K562 (cell line): Measurements from ENCODE around the gene PHLDB1. TPM values are rescaled to one million over a fixed set of nuclear protein-coding genes. Genes with fewer than 3 reads are reported as not detected.

Experiments used
- ATAC-seq: fragments of 200-7000 bp; cut with Tn5 transposase; 3 replicates; pipeline ENCODE4 v1.9.1; 2020; ENCODE audit warnings: moderate library complexity
- BruUV-seq: library from RNA; stranded (reverse); fragments of 400-500 nt; replicated peaks from 2 replicates; lab custom pipeline; 2021; lab: Mats Ljungman, UMichigan
- CTCF ChIA-PET: fragments of 300-600 bp; formaldehyde crosslinking; extraction: SDS; loops from one replicate; lab custom pipeline; 2021; ENCODE audit warnings: low intra/inter-chr PET ratio; lab: Yijun Ruan, JAX
- POLR2A ChIA-PET: fragments of 300-600, 350-650 bp; sonication (Branson Sonifier 250); formaldehyde crosslinking; extraction: SDS; loops from one replicate; lab custom pipeline; 2021; ENCODE audit warnings: antibody characterized with exemption, inconsistent platforms; lab: Yijun Ruan, JAX
- DNase-seq, 4 experiments: peaks; one replicate each; pipeline versions ENCODE4 v3.0.0 to v3.0.0-alpha.2; 2011 to 2018; ENCODE audit warnings: low spot score in 3 of 4, mixed read lengths in 3 of 4; ENCODE audit errors: extremely low read depth in 1 of 4
- FAIRE-seq: peaks from 2 replicates; lab custom pipeline; 2011; peaks lifted over from hg19 to GRCh38; lab: Jason Lieb, UNC
- H2AFZ ChIP-seq: 2 replicates; pipeline ENCODE4 v1.6.0; 2011; ENCODE audit warnings: low read depth, low read length, control low read depth, inconsistent platforms
- H3K27ac ChIP-seq: fragments of 200-600 bp; 3 replicates; pipeline ENCODE4 v1.8.0; 2011; ENCODE audit warnings: low read depth, mild to moderate bottlenecking, control low read depth, inconsistent platforms, low read length, moderate library complexity, mixed read lengths; ENCODE audit errors: extremely low read depth
- H3K27me3 ChIP-seq, 2 experiments: fragments of 300-600 bp in 1 of 2; 2 replicates in 1 of 2; 3 replicates in 1 of 2; pipeline versions ENCODE4 v1.6.0 to v1.8.0; 2011; ENCODE audit warnings: inconsistent platforms in 2 of 2, low read length in 2 of 2, mild to moderate bottlenecking in 1 of 2, mixed read lengths in 1 of 2, moderate library complexity in 1 of 2; ENCODE audit not compliant: control insufficient read depth in 2 of 2, insufficient read depth in 2 of 2
- H3K36me3 ChIP-seq: fragments of 300-600 bp; 3 replicates; pipeline ENCODE4 v1.8.0; 2011; ENCODE audit warnings: mild to moderate bottlenecking, low read length, inconsistent platforms; ENCODE audit not compliant: control insufficient read depth, insufficient read depth
- H3K4me1 ChIP-seq, 2 experiments: fragments of 200-600 bp in 1 of 2; replicated peaks in 1 of 2; 2 replicates in 1 of 2; 3 replicates in 1 of 2; pipeline versions ENCODE4 v1.5.1 to v1.8.0; 2011; ENCODE audit warnings: inconsistent platforms in 2 of 2, low read length in 2 of 2, mild to moderate bottlenecking in 1 of 2, mixed read lengths in 1 of 2, moderate library complexity in 1 of 2; ENCODE audit not compliant: control insufficient read depth in 2 of 2, insufficient read depth in 2 of 2
- H3K4me2 ChIP-seq: 2 replicates; pipeline ENCODE4 v1.6.1; 2011; ENCODE audit warnings: low read length, control low read depth, inconsistent platforms, mixed read lengths; ENCODE audit not compliant: insufficient read depth
- H3K4me3 ChIP-seq: fragments of 200-600 bp; sonication (generic), shearing (Covaris generic); 2 replicates; pipeline ENCODE4 v1.5.1; 2016; ENCODE audit warnings: control low read depth, inconsistent platforms
- H3K79me2 ChIP-seq: fragments of 200-600 bp; 3 replicates; pipeline ENCODE4 v1.8.0; 2011; ENCODE audit warnings: low read length, inconsistent platforms; ENCODE audit not compliant: control insufficient read depth, insufficient read depth
- H3K9ac ChIP-seq, 2 experiments: 2 replicates each; pipeline versions ENCODE4 v1.6.0 to v1.6.1; 2011; ENCODE audit warnings: low read depth in 2 of 2, low read length in 2 of 2, control low read depth in 1 of 2, inconsistent platforms in 1 of 2, mild to moderate bottlenecking in 1 of 2, mixed read lengths in 1 of 2; ENCODE audit not compliant: insufficient read depth in 1 of 2
- H3K9me1 ChIP-seq: one replicate; pipeline ENCODE4 v1.6.0; 2011; ENCODE audit warnings: inconsistent platforms, mild to moderate bottlenecking, low read length, moderate library complexity; ENCODE audit not compliant: control insufficient read depth, insufficient read depth
- H3K9me3 ChIP-seq: replicated peaks from 2 replicates; pipeline ENCODE4 v1.5.1; 2011; ENCODE audit warnings: low read depth, low read length, inconsistent platforms; ENCODE audit not compliant: control insufficient read depth, insufficient read depth
- H4K20me1 ChIP-seq: replicated peaks from 2 replicates; pipeline ENCODE4 v1.6.1; 2011; ENCODE audit warnings: low read length, inconsistent platforms, mixed read lengths; ENCODE audit not compliant: control insufficient read depth, insufficient read depth
- ATF6 ChIP-seq: sonication (generic); formaldehyde crosslinking; IDR thresholded peaks from 2 replicates; pipeline ENCODE4 v1.4.0; 2020; ENCODE audit warnings: mild to moderate bottlenecking, missing genetic modification reagents
- WGBS: fragments of 100-300 bp; shearing (Covaris generic); methylation state at CpG from one replicate; pipeline ENCODE4 v1.1.6; 2016; ENCODE audit warnings: low coverage, mixed read lengths; ENCODE audit not compliant: insufficient coverage; ENCODE audit errors: missing lambda C conversion rate; 5-methylcytosine and 5-hydroxymethylcytosine counted together
- in situ Hi-C: fragments of 300-500 bp; cut with MboI; formaldehyde crosslinking; loops from 4 replicates; pipeline ENCODE4 v1.15.0; 2018; ENCODE audit warnings: inconsistent platforms, mixed read lengths
- intact Hi-C: fragments of 100-400 bp; cut with micrococcal nuclease; formaldehyde crosslinking; loops from 2 replicates; pipeline ENCODE4 v1.14.2; 2022
- polyA plus RNA-seq, 8 experiments: library from polyadenylated mRNA; depleted of rRNA in 4 of 8; stranded (reverse) in 5 of 8; unstranded in 3 of 8; fragments of >200 nt; fragmentation: Nextera tagmentation in 2 of 8; fragmentation: Illumina TruSeq in 1 of 8; extraction: Ambion mirVana in 2 of 8; extraction: Trizol in 1 of 8; gene quantifications; 2 replicates each; pipeline versions ENCODE4 v1.2.1 to v1.2.3, GENCODE V29; 2011 to 2014; ENCODE audit warnings: inconsistent platforms in 1 of 8, missing spikeins in 1 of 8
- total RNA-seq, 7 experiments: library from RNA; depleted of rRNA in 6 of 7; stranded (reverse); fragments of >200 nt in 6 of 7; fragmentation: Illumina TruSeq in 2 of 7; extraction: Trizol in 2 of 7; gene quantifications; 2 replicates each; pipeline versions ENCODE4 v1.2.1 to v1.2.3, GENCODE V29; 2011 to 2021; ENCODE audit warnings: low replicate concordance in 1 of 7
- TF ChIP-seq, protein P1 (sequence below), 3 experiments: fragments of 200-800 bp in 1 of 3; sonication (Bioruptor generic) in 1 of 3; sonication (generic) in 1 of 3; formaldehyde crosslinking in 1 of 3; IDR thresholded peaks; 2 replicates each; pipeline versions ENCODE4 v1.6.1 to v1.8.0; 2016 to 2022; ENCODE audit warnings: mild to moderate bottlenecking in 2 of 3, missing compliant biosample characterization in 2 of 3, missing genetic modification characterization in 2 of 3, missing genetic modification reagents in 1 of 3

Gene PHLDB1
- total and polyA plus RNA-seq, 9 of the 15 experiments (the other 6 are each of a cell fraction or from before 2014, with no cell fraction given), result 2.0 to 28.7 (median 16.2) TPM

- Histone ChIP-seq H4K20me1 (peaks cover 5% of the 10 kb centered on the region; the same call in 1 of the 2 replicates), H3K9ac (peak overlapping the region in 1 of 2 experiments; percentile 53; a peak in 2 of 4 replicates), H3K4me2 (no peak overlapping the region), H3K9me1 (peaks cover 3% of the 10 kb centered on the region), H3K79me2 (no peaks in the 10 kb centered on the region), H3K9me3 (no peaks in the 10 kb centered on the region), H3K4me3 (no peak overlapping the region), H3K4me1 (peaks cover 23 to 37% of the 10 kb centered on the region in 2 experiments; a peak in 4 of 5 replicates), H3K27me3 (no peaks in the 10 kb centered on the region), H3K36me3 (peaks cover 40% of the 10 kb centered on the region; the same call in 2 of the 3 replicates), H2AFZ (no peak overlapping the region), H3K27ac (no peak overlapping the region)
- ATAC-seq (no peak), FAIRE-seq (no peak), DNase-seq (no peak)
- ChIA-PET CTCF (no interaction called here), POLR2A (interaction anchor here (0.5 to 1.0 kb wide), 5 partner anchors 18 to 538 kb away, joined by 3 read pairs; a partner anchor contains a TSS)
- TF ChIP-seq, protein P1, sequence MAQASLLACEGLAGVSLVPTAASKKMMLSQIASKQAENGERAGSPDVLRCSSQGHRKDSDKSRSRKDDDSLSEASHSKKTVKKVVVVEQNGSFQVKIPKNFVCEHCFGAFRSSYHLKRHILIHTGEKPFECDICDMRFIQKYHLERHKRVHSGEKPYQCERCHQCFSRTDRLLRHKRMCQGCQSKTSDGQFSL (CRISPR knock-in tag; IDR thresholded peaks at IDR 0.05), result 0 out of 2 replicates have a peak, but pooled peaks have one; percentile 11
- TF ChIP-seq, protein P1 (tag; IDR thresholded peaks at IDR 0.05), result no peak
- no peak for TF ChIP-seq ATF6 (CRISPR knock-in tag)
- in situ Hi-C loops (no loop called here), intact Hi-C loops (no loop called here)
- BruUV-seq, result no TSS peak
- WGBS, result 86% methylated on average over 14 of the region's 14 CpGs
Measured at GRCh38 chr11:118631142-118631909, 23.9 kb downstream of the PHLDB1 start.
